HuH-7.5 (cell line): ENCODE measurements around the gene ARHGEF25.
"Not testable (repeated sequence)": the region's sequence is repeated elsewhere in the genome, so short reads cannot be mapped to it uniquely, and the experiment has no call there.

ENCODE experiments used
- DNase-seq: peaks from one replicate; pipeline ENCODE4 v3.0.0; 2011; ENCODE audit warnings: low spot score

The ARHGEF25 gene

DNA sequence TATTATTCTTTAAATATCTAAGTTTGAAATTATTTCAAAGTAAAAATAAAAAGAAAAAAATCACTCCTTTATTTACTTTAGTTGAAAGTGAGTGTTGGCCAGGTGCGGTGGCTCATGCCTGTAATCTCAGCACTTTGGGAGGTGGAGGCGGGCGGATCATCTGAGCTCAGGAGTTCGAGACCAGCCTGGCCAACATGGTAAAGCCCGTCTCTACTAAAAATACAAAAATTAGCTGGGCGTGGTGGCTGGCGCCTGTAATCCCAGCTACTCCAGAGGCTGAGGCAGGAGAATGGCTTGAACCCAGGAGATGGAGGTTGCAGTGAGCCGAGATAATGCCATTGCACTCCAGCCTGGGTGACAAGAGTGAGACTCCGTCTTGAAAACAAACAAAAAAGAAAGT is 25.5 kb downstream of the ARHGEF25 start:
- not testable (repeated sequence) for DNase-seq

DNA sequence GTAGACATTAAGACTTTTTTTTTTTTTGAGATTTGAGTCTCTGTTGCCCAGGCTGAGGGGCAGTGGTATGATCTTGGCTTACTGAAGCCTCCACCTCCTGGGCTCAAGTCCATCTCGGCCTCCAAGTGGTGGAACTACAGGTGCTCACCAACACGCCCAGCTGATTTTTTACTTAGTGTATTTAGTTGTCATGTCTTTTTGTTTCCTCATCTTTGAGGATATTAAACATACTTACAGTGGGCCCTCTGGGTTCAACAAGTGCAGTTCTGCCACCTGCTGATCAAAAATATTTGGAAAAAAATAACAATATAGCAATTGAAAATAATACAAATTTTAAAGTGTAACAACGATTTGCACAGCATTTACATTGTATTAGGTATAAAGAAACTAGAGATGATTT is 26.1 kb downstream of the ARHGEF25 start:
- DNase-seq = no peak

DNA sequence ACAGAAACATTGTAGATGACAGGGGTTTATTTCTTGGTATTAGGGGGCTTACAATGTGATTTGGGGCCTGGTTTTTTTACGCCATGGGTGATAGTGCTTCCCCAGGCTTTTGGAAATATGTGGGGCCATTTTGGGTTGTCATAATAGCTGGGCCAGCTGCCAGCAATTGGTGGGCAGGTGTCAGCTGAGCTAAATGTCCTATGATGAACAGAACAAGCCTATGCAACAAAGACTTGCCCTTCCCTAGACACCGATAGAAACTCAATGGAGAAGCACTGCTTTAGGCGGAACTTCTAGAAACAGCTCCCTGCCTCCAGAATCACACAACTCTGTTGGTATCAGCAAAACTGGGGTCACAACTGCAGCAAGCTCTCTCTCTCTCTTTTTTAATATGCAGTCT is 26.9 kb downstream of the ARHGEF25 start:
- no peak for DNase-seq

DNA sequence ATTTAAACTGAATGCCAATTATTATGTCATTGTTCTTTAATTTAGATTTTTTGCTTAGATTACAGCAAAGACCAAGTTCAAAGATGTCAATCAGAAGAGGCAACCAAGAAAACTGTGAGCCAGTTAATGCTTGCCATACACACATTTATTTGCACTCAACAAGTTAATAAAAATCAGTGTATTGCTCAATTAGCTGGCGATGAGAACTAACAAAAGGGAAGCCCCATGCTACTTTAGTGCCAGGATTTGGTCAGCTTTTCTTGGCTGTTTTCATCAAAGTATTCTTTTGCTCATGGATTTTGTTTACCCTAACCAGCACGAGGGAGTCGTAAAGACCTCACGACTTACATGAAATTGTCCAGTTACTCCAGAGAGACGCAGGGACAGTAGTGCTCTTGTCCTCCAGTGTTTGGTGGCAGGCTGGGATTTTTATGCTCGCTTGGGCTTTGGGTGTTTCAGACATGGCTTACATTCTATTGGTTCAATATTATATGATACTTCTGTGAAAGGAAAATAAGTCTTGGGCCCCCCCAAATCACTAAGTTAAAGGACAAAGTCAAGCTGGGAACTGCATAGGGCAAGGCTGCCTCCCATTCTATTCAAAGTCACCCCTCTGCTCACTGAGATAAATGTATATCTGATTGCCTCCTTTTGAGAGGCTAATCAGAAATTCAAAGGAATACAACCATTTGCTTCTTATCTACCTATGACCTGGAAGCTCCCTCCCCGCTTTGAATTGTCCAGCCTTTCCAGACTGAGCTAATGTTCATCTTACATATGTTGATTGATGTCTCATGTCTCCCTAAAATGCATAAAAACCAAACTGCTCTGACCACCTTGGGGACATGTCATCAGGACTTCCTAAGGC is 29.2 kb downstream of the ARHGEF25 start:
- DNase-seq = no peak

DNA sequence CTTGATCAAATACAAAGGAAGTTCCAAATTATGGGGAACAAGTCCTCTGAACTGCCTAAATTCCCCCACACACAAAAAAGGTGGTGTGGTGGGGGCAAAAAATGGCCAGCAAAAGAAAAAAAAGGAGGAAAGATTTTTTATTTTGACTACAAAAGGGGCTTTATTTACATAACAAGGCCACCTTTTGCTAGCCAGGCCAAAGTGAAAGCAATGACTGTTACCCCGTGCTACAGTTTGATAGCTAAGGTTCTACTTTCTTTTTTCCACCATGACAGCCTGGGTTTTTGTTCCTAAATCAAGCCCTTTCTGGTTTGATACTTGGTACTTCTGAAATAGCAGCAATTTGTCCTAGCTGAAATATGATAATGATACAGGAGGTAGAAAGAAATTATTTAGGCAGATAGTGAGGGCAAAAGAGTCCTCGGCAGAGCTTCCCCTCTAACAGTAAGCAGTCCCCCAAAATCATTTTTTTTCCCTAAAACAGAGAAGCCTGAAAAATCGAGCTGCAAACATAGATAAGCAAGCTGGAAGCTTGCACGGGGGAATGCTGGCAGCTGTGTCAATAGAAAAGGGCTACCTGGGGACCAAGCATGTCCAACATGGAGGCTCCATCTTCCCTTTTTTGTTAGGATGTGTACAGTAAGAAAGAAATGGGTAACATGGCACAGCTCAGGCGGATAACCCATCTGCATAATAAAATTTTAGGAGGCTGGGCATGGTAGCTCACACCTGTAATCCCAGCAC is 30.6 kb downstream of the ARHGEF25 start:
- no peak for DNase-seq

DNA sequence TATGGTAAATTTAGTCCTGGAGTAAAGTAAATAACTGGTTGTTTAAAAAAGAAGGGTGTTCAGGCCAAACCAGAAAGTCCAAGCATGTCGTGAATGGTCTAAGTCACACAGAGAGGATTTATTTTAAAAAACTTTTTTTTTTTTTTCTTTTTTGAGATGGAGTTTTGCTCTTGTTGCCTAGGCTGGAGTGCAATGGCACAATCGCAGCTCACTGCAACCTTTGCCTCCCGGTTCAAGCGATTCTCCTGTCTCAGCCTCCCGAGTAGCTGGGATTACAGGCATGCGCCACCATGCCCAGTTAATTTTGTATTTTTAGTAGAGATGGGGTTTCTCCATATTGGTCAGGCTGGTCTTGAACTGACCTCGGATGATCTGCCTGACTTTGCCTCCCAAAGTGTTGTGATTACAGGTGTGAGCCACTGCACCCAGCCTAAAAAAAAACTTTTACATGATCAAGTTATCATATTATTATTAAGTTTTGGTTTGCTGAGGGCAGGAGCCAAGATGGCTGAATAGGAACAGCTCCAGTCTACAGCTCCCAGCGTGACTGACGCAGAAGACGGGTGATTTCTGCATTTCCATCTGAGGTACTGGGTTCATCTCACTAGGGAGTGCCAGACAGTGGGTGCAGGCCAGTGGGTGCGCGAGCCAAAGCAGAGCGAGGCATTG is 34.9 kb downstream of the ARHGEF25 start:
- not testable (repeated sequence) for DNase-seq

DNA sequence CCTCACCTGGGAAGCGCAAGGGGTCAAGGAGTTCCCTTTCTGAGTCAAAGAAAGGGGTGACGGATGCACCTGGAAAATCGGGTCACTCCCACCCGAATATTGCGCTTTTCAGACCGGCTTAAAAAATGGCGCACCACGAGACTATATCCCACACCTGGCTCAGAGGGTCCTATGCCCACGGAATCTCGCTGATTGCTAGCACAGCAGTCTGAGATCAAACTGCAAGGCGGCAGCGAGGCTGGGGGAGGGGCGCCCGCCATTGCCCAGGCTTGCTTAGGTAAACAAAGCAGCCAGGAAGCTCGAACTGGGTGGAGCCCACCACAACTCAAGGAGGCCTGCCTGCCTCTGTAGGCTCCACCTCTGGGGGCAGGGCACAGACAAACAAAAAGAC is 35.4 kb downstream of the ARHGEF25 start:
- DNase-seq = not testable (repeated sequence)

DNA sequence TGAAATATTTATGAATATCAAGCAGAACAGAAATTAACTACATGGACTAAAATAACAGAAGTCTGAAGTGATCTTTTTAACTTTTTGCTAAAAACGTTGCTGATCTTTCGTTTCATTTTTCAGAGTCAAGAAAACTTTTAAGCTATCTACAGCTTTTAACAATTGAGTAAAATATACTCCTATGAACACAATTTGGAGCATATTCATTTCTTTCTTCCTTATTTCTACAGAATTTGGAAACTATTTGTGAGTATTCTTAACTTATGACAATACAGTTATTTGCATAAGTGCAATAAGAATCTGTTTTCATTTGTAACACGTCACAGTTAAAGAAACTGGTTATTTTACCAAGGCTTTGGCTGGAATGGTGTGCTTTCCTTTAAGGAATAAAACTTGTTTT is 42.8 kb downstream of the ARHGEF25 start:
- DNase-seq = no peak

DNA sequence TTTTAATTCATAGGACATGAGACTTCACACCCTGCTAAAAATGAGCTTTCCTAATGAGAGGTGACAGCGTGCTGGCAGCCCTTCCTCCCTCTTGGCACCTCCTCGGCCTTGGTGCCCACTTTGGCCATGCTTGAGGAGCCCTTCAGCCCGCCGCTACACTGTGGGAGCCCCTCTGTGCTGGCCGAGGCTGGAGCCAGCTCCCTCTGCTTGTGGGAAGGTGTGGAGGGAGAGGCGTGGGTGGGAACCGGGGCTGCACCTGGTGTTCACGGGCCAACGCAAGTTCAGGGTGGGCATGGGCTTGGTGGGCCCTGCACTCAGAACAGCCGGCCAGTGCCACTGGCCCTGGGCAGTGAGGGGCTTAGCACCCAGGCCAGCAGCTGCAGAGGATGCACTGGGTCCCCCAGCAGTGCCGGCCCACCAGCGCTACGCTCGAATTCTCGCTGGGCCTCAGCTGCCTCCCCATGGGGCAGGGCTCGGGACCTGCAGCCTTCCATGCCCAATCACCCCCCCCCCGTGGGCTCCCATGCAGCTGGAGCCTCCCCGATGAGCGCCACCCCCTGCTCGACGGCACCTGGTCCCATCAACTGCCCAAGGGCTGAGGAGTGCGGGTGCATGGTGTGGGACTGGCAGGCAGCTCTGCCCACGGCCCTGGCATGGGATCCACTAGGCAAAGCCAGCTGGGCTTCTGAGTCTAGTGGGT is 44.5 kb downstream of the ARHGEF25 start:
- no peak for DNase-seq

DNA sequence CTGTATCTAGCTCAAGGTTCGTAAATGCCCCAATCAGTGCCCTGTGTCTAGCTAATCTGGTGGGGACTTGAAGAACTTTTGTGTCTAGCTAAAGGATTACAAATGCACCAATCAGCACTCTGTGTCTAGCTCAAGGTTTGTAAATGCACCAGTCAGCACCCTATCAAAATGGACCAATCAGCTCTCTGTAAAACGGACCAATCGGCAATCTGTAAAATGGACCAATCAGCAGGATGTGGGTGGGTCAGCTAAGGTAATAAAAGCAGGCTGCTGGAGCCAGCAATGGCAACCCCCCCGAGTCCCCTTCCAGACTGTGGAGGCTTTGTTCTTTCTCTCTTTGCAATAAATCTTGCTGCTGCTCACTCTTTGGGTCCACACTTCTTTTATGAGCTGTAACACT is 45.2 kb downstream of the ARHGEF25 start:
- DNase-seq = not testable (repeated sequence)

DNA sequence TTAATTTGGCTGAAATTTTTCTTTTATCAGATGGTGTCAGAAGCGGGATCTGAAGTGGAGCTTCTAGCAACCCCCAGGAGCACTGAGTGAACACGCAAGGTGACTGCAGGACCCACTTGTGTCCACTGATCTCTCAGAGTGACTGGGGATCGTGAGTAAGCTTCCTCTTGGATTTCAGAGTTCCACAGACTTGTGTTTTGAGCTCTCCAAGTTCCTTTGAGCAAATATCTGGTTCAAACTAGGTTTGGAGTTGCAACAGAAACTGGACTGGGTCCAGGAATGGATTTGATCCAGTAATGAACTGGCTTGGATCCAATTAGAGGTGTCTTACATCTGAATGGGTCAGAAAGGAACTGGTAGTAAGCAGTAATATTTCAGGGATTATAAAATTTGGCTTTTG is 46.5 kb downstream of the ARHGEF25 start:
- DNase-seq = no peak

DNA sequence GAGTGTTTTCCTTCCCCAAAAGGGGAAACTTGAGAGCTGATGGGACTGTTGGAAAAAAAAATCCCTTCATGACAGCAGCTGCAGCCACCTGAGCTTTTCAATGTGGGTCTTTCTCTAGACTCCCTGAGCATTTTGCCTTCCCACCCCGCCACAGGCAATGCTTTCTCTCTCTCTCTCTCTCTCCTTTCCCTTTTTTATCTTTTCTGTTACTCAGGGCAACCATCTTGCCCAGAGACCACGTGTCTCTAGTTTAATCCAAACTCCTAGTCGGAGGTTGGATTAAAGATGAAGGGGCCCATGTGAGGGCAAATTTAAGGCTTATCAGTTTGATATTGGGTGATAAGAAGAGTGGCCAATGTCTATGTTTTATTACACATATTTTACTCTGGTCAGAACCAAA is 47.7 kb downstream of the ARHGEF25 start:
- no peak for DNase-seq

DNA sequence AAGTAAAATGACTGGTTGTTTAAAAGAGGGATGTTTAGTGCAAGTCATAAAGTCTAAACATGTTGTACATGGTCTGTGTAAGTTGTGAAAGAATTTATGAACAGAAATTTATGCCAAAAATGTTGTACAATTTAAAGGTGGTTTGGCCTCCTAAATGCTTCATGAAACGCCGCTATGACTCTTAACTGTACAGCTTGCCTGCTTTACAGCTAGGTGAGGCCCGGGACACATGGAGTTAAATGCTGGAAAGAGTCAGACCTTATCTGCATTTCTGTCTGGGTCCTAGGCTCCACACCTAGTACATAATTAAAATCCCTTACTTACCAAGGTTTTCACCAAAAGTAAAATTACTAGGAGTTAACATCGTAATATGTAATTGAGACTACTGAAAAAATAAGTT is 50.1 kb downstream of the ARHGEF25 start:
- DNase-seq = no peak

DNA sequence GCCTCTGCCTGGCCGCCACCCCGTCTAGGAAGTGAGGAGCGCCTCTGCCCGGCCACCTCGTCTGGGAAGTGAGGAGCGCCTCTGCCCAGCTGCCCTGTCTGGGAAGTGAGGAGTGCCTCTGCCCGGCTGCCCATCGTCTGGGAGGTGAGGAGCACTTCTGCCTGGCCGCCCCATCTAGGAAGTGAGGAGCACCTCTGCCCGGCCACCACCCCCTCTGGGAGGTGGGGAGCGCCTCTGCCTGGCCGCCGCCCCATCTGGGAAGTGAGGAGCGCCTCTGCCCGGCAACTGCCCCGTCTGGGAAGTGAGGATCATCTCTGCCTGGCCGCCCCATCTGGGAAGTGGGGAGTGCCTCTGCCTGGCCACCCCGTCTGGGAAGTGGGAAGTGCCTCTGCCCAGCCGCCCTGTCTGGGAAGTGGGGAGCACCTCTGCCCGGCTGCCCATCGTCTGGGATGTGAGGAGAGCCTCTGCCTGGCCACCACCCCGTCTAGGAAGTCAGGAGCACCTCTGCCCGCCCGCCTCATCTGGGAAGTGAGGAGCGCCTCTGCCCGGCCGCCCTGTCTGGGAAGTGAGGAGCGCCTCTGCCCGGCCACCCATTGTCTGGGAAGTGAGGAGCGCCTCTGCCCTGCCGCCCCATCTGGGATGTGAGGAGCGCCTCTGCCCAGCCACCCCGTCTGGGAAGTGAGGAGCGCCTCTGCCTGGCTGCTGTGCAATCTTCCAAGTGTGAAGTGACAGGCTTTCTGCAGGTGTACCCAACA is 54.0 kb downstream of the ARHGEF25 start:
- not testable (repeated sequence) for DNase-seq
